ENCODE measurements around the gene ANXA8.
"Not testable (repeated sequence)": the region's sequence is repeated elsewhere in the genome, so short reads cannot be mapped to it uniquely, and the experiment has no call there.

- not testable (repeated sequence) for TF ChIP-seq CTCF (conservative IDR thresholded peaks at IDR 0.05; ENCODE audit: low read depth, low read length); EZH2 (IDR thresholded peaks at IDR 0.05; ENCODE audit: borderline replicate concordance, low read depth, low read length, poor library complexity, severe bottlenecking)
Observed at GRCh38 chr10:47481182-47481766, 2.6 kb downstream of the ANXA8 start.
